A673 (cell line): Measurements from ENCODE around the gene MYO7A. TPM values are rescaled to one million over a fixed set of nuclear protein-coding genes. Genes with fewer than 3 reads are reported as not detected.

Experiments
- BruUV-seq: library from RNA; stranded (reverse); fragments of 400-500 nt; replicated peaks from 2 replicates; lab custom pipeline; 2021; lab: Mats Ljungman, UMichigan
- CTCF ChIA-PET: fragments of 300-600 bp; sonication (Branson Sonifier 250); formaldehyde crosslinking; loops from one replicate; lab custom pipeline; 2022; ENCODE audit warnings: antibody characterized with exemption; lab: Charles Lee
- POLR2A ChIA-PET: fragments of 300-600 bp; sonication (Branson Sonifier 250); formaldehyde crosslinking; loops from one replicate; lab custom pipeline; 2022; ENCODE audit warnings: antibody characterized with exemption; ENCODE audit not compliant: low non-redundant PET; lab: Charles Lee
- DNase-seq: peaks from one replicate; pipeline ENCODE4 v3.0.0-alpha.2; 2015; ENCODE audit warnings: low spot score
- H3K27ac ChIP-seq: fragments of 200-600 bp; sonication (generic); 2 replicates; pipeline ENCODE4 v1.5.1; 2016; ENCODE audit warnings: mixed run types, low read depth, mild to moderate bottlenecking, mixed read lengths, antibody characterized with exemption, low read length; ENCODE audit not compliant: poor library complexity, severe bottlenecking
- H3K27me3 ChIP-seq: fragments of 200-600 bp; sonication (generic); replicated peaks from 2 replicates; pipeline ENCODE4 v1.6.1; 2017; ENCODE audit warnings: mixed run types, low read depth, mild to moderate bottlenecking, mixed read lengths, antibody characterized with exemption, low read length; ENCODE audit not compliant: insufficient read depth, poor library complexity
- H3K36me3 ChIP-seq: fragments of 200-600 bp; sonication (generic); 2 replicates; pipeline ENCODE4 v1.6.1; 2016; ENCODE audit warnings: mixed run types, mild to moderate bottlenecking, mixed read lengths, antibody characterized with exemption, low read length; ENCODE audit not compliant: insufficient read depth, poor library complexity, severe bottlenecking
- H3K4me1 ChIP-seq: fragments of 200-600 bp; sonication (generic); 2 replicates; pipeline ENCODE4 v1.6.1; 2017; ENCODE audit warnings: mixed run types, mild to moderate bottlenecking, mixed read lengths, antibody characterized with exemption, low read length; ENCODE audit not compliant: insufficient read depth, poor library complexity, severe bottlenecking
- H3K4me3 ChIP-seq: fragments of 200-600 bp; sonication (generic); 2 replicates; pipeline ENCODE4 v1.5.1; 2016; ENCODE audit warnings: low read depth, mixed run types, mild to moderate bottlenecking, mixed read lengths, low read length; ENCODE audit not compliant: poor library complexity, severe bottlenecking
- H3K9me3 ChIP-seq: fragments of 200-600 bp; sonication (generic); 2 replicates; pipeline ENCODE4 v1.6.1; 2016; ENCODE audit warnings: mixed run types, low read depth, mild to moderate bottlenecking, mixed read lengths, antibody characterized with exemption, low read length; ENCODE audit not compliant: poor library complexity, severe bottlenecking
- CTCF ChIP-seq: fragments of 300-800, 200-600 bp; sonication (generic); conservative IDR thresholded peaks from 2 replicates; pipeline ENCODE4 v1.5.1; 2017; ENCODE audit warnings: low read depth, mild to moderate bottlenecking, antibody characterized with exemption, low read length, moderate library complexity, mixed read lengths
- EZH2 ChIP-seq: fragments of 200-600 bp; sonication (generic); IDR thresholded peaks from 2 replicates; pipeline ENCODE4 v1.6.1; 2017; ENCODE audit warnings: borderline replicate concordance, low read depth, mild to moderate bottlenecking, mixed read lengths, antibody characterized with exemption, low read length; ENCODE audit not compliant: poor library complexity, severe bottlenecking
- intact Hi-C: fragments of 100-400 bp; cut with micrococcal nuclease; formaldehyde crosslinking; loops from one replicate; pipeline ENCODE4 v1.10.0; 2022; ENCODE audit not compliant: unreplicated experiment
- total RNA-seq: library from RNA; stranded (reverse); gene quantifications from 2 replicates; pipeline ENCODE4 v1.2.3, GENCODE V29; 2021

The MYO7A gene
- total RNA-seq, 1 experiment from 2014 or later, result not detected

- Histone ChIP-seq H3K4me1 (no peaks in the 10 kb centered on the region), H3K36me3 (no peaks in the 10 kb centered on the region), H3K27me3 (no peaks in the 10 kb centered on the region), H3K9me3 (no peaks in the 10 kb centered on the region), H3K4me3 (no peak overlapping the region), H3K27ac (no peak overlapping the region)
- intact Hi-C loops, result no loop called here
- DNase-seq, result no peak
- CTCF ChIA-PET, result no interaction called here
- BruUV-seq, result no TSS peak
- POLR2A ChIA-PET, result no interaction called here
- no peak for TF ChIP-seq EZH2
- no peak for TF ChIP-seq CTCF
Measured at GRCh38 chr11:77179048-77179447, 51.0 kb downstream of the MYO7A start.

GRCh38 chr11:77179681-77180080, 51.6 kb downstream of the MYO7A start:
- Histone ChIP-seq H3K4me1 (no peaks in the 10 kb centered on the region), H3K27ac (no peak overlapping the region), H3K36me3 (no peaks in the 10 kb centered on the region), H3K4me3 (no peak overlapping the region), H3K9me3 (no peaks in the 10 kb centered on the region), H3K27me3 (no peaks in the 10 kb centered on the region)
- CTCF ChIA-PET, result no interaction called here
- intact Hi-C loops, result no loop called here
- no peak for DNase-seq
- BruUV-seq, result no TSS peak
- TF ChIP-seq CTCF, result no peak
- no peak for TF ChIP-seq EZH2
- POLR2A ChIA-PET, result interaction anchor here (0.6 kb wide), 1 partner anchor 92 kb away, joined by 4 read pairs; no protein-coding TSS in a partner anchor

- TF ChIP-seq CTCF (no peak), EZH2 (no peak)
- H3K27ac ChIP-seq, result no peak overlapping the region
- no peaks in the 10 kb centered on the region for H3K36me3 ChIP-seq
- BruUV-seq, result no TSS peak
- intact Hi-C loops, result no loop called here
- no peaks in the 10 kb centered on the region for H3K27me3 ChIP-seq
- no peaks in the 10 kb centered on the region for H3K4me1 ChIP-seq
- ChIA-PET CTCF (no interaction called here), POLR2A (interaction anchor here (0.6 kb wide), 1 partner anchor 91 kb away, joined by 4 read pairs; no protein-coding TSS in a partner anchor)
- H3K4me3 ChIP-seq, result no peak overlapping the region
- no peaks in the 10 kb centered on the region for H3K9me3 ChIP-seq
- no peak for DNase-seq
Measured at GRCh38 chr11:77180346-77180745, 52.3 kb downstream of the MYO7A start.
